H1 (cell line): ENCODE results near the gene ACTL8. TPM values are rescaled to one million over a fixed set of nuclear protein-coding genes. Genes with fewer than 3 reads are reported as not detected.

ENCODE experiments used
- CTCF ChIA-PET: fragments of 300-600 bp; sonication (Branson Sonifier 250); formaldehyde crosslinking; loops from one replicate; lab custom pipeline; 2021; ENCODE audit not compliant: partially characterized antibody; lab: Charles Lee
- POLR2A ChIA-PET: fragments of 300-600 bp; sonication (Branson Sonifier 250); formaldehyde crosslinking; loops from one replicate; lab custom pipeline; 2021; ENCODE audit warnings: inconsistent platforms; ENCODE audit not compliant: partially characterized antibody; lab: Charles Lee
- DNase-seq, 2 experiments: peaks; one replicate each; pipeline versions ENCODE4 v3.0.0 to v3.0.0-alpha.2; 2010 to 2022; ENCODE audit warnings: low spot score in 2 of 2, low read depth in 1 of 2, mixed read lengths in 1 of 2
- FAIRE-seq: peaks from 2 replicates; lab custom pipeline; 2011; peaks lifted over from hg19 to GRCh38; lab: Jason Lieb, UNC
- H2AFZ ChIP-seq: 2 replicates; pipeline ENCODE4 v1.8.1; 2012; ENCODE audit warnings: low read length, inconsistent platforms
- H2AK5ac ChIP-seq: 2 replicates; pipeline ENCODE4 v1.6.1; 2013; ENCODE audit warnings: low read depth, low read length
- H2BK120ac ChIP-seq: replicated peaks from 2 replicates; pipeline ENCODE3; 2013; ENCODE audit warnings: low read depth, low read length, inconsistent platforms
- H2BK12ac ChIP-seq: 2 replicates; pipeline ENCODE4 v1.6.1; 2013; ENCODE audit warnings: low read depth, low read length
- H2BK15ac ChIP-seq: 2 replicates; pipeline ENCODE4 v1.6.1; 2013; ENCODE audit warnings: low read length
- H2BK20ac ChIP-seq: 2 replicates; pipeline ENCODE4 v1.6.1; 2013; ENCODE audit warnings: low read length
- H2BK5ac ChIP-seq: 2 replicates; pipeline ENCODE4 v1.6.1; 2013; ENCODE audit warnings: low read depth, low read length
- H3K14ac ChIP-seq: 2 replicates; pipeline ENCODE4 v1.6.1; 2013; ENCODE audit warnings: inconsistent platforms; ENCODE audit not compliant: insufficient read length
- H3K18ac ChIP-seq: 2 replicates; pipeline ENCODE4 v1.6.1; 2013; ENCODE audit warnings: low read length; ENCODE audit errors: extremely low read depth
- H3K23ac ChIP-seq: 2 replicates; pipeline ENCODE4 v1.6.1; 2013; ENCODE audit warnings: inconsistent platforms; ENCODE audit not compliant: insufficient read length
- H3K23me2 ChIP-seq: 2 replicates; pipeline ENCODE4 v1.6.1; 2013; ENCODE audit warnings: low read depth, low read length
- H3K27ac ChIP-seq: 2 replicates; pipeline ENCODE4 v1.6.1; 2011; ENCODE audit warnings: low read depth, low read length, inconsistent platforms
- H3K27me3 ChIP-seq, 4 experiments: replicated peaks in 1 of 4; 1 replicate in 1 of 4; 2 replicates in 3 of 4; pipeline versions ENCODE4 v1.6.1 to v1.8.1; 2011 to 2013; ENCODE audit warnings: low read length in 3 of 4, mild to moderate bottlenecking in 3 of 4, inconsistent platforms in 2 of 4, mixed read lengths in 2 of 4, moderate library complexity in 1 of 4; ENCODE audit not compliant: control insufficient read depth in 3 of 4, insufficient read depth in 3 of 4; ENCODE audit errors: extremely low read depth in 1 of 4
- H3K36me3 ChIP-seq, 4 experiments: 2 replicates each; pipeline versions ENCODE4 v1.6.1 to v1.8.1; 2011 to 2013; ENCODE audit warnings: mild to moderate bottlenecking in 4 of 4, low read length in 3 of 4, moderate library complexity in 2 of 4, control low read depth in 1 of 4, inconsistent platforms in 1 of 4; ENCODE audit not compliant: insufficient read depth in 4 of 4, control insufficient read depth in 2 of 4
- H3K4ac ChIP-seq: replicated peaks from 2 replicates; pipeline ENCODE3; 2013; ENCODE audit warnings: low read length, low read depth, mixed read lengths, inconsistent platforms; ENCODE audit not compliant: insufficient read length
- H3K4me1 ChIP-seq, 4 experiments: replicated peaks in 1 of 4; 1 replicate in 1 of 4; 2 replicates in 3 of 4; pipeline versions ENCODE4 v1.6.1 to v1.8.1; 2011 to 2013; ENCODE audit warnings: low read length in 3 of 4, inconsistent platforms in 2 of 4, mixed read lengths in 1 of 4; ENCODE audit not compliant: insufficient read depth in 4 of 4, control insufficient read depth in 3 of 4
- H3K4me2 ChIP-seq, 2 experiments: 2 replicates each; pipeline versions ENCODE4 v1.6.1 to v1.8.1; 2011 to 2013; ENCODE audit warnings: low read depth in 2 of 2, low read length in 2 of 2, control low read depth in 1 of 2, inconsistent platforms in 1 of 2, mild to moderate bottlenecking in 1 of 2; ENCODE audit not compliant: insufficient read depth in 1 of 2
- H3K4me3 ChIP-seq, 4 experiments: fragments of 200-600, 300-600 bp in 1 of 4; sonication (generic), shearing (Covaris generic), sonication (Bioruptor Twin) in 1 of 4; 2 replicates each; pipeline versions ENCODE4 v1.5.1 to v1.8.1; 2011 to 2016; ENCODE audit warnings: low read length in 4 of 4, low read depth in 3 of 4, control low read depth in 2 of 4, inconsistent platforms in 2 of 4, mild to moderate bottlenecking in 2 of 4, mixed read lengths in 1 of 4, moderate library complexity in 1 of 4; ENCODE audit not compliant: insufficient read depth in 2 of 4; ENCODE audit errors: extremely low read depth in 1 of 4
- H3K56ac ChIP-seq: replicated peaks from 2 replicates; pipeline ENCODE3; 2013; ENCODE audit warnings: low read depth, mild to moderate bottlenecking, mixed read lengths, low read length, inconsistent platforms; ENCODE audit not compliant: insufficient read length
- H3K79me1 ChIP-seq: 2 replicates; pipeline ENCODE4 v1.6.1; 2013; ENCODE audit warnings: low read depth, low read length, control low read depth
- H3K79me2 ChIP-seq, 2 experiments: 2 replicates each; pipeline versions ENCODE4 v1.6.1 to v1.8.1; 2012 to 2013; ENCODE audit warnings: low read length in 2 of 2, mild to moderate bottlenecking in 2 of 2, inconsistent platforms in 1 of 2; ENCODE audit not compliant: insufficient read depth in 2 of 2, control insufficient read depth in 1 of 2
- H3K9ac ChIP-seq, 4 experiments: replicated peaks in 1 of 4; 1 replicate in 1 of 4; 2 replicates in 3 of 4; pipeline versions ENCODE4 v1.6.1 to v1.8.1; 2011 to 2013; ENCODE audit warnings: low read depth in 3 of 4, low read length in 3 of 4, control low read depth in 2 of 4, mild to moderate bottlenecking in 2 of 4, moderate library complexity in 2 of 4, inconsistent platforms in 1 of 4; ENCODE audit errors: extremely low read depth in 1 of 4
- H3K9me3 ChIP-seq, 2 experiments: 2 replicates each; pipeline versions ENCODE4 v1.6.1 to v1.8.1; 2012 to 2013; ENCODE audit warnings: mild to moderate bottlenecking in 2 of 2, moderate library complexity in 2 of 2, control low read depth in 1 of 2, inconsistent platforms in 1 of 2, low read depth in 1 of 2, low read length in 1 of 2, mixed read lengths in 1 of 2; ENCODE audit not compliant: insufficient read depth in 2 of 2
- H4K20me1 ChIP-seq, 2 experiments: replicated peaks in 1 of 2; 2 replicates each; pipeline versions ENCODE3 to v1.8.1; 2011 to 2013; ENCODE audit warnings: inconsistent platforms in 2 of 2, low read length in 2 of 2, mild to moderate bottlenecking in 1 of 2; ENCODE audit not compliant: insufficient read depth in 2 of 2, control insufficient read depth in 1 of 2
- H4K5ac ChIP-seq: 2 replicates; pipeline ENCODE4 v1.6.1; 2013; ENCODE audit warnings: low read length, low read depth, mixed read lengths, inconsistent platforms; ENCODE audit not compliant: insufficient read length
- H4K8ac ChIP-seq: 2 replicates; pipeline ENCODE4 v1.8.0; 2013; ENCODE audit warnings: mild to moderate bottlenecking, moderate library complexity, low read length, inconsistent platforms; ENCODE audit not compliant: insufficient read depth; ENCODE audit errors: extremely low read depth
- H4K91ac ChIP-seq: replicated peaks from 2 replicates; pipeline ENCODE3; 2013; ENCODE audit warnings: low read length, mixed read lengths, inconsistent platforms; ENCODE audit not compliant: insufficient read length
- BCL11A ChIP-seq, 2 experiments: IDR thresholded peaks; one replicate each; pipeline ENCODE4 v1.6.1; 2011; ENCODE audit warnings: low read depth in 2 of 2, low read length in 2 of 2, mild to moderate bottlenecking in 2 of 2
- EP300 ChIP-seq, 2 experiments: IDR thresholded peaks; 1 replicate in 1 of 2; 2 replicates in 1 of 2; pipeline ENCODE4 v1.6.1; 2011 to 2012; ENCODE audit warnings: low read depth in 2 of 2, low read length in 2 of 2, mild to moderate bottlenecking in 2 of 2, borderline replicate concordance in 1 of 2, inconsistent platforms in 1 of 2, moderate library complexity in 1 of 2
- EZH2 ChIP-seq: fragments of 200-600 bp; sonication (generic); IDR thresholded peaks from 2 replicates; pipeline ENCODE4 v1.7.1; 2012; ENCODE audit warnings: low read depth, mild to moderate bottlenecking, moderate library complexity, low read length, inconsistent platforms; ENCODE audit not compliant: severe bottlenecking
- JUND ChIP-seq: IDR thresholded peaks from 2 replicates; pipeline ENCODE4 v1.6.1; 2011; ENCODE audit warnings: mild to moderate bottlenecking, improper control_type of control experiment, low read length
- POU5F1 ChIP-seq: IDR thresholded peaks from 2 replicates; pipeline ENCODE4 v1.6.1; 2011; ENCODE audit warnings: low read depth, mild to moderate bottlenecking, low read length, moderate library complexity
- RAD21 ChIP-seq, 2 experiments: IDR thresholded peaks in 1 of 2; conservative IDR thresholded peaks in 1 of 2; 2 replicates each; pipeline ENCODE4 v1.6.1; 2011; ENCODE audit warnings: low read depth in 2 of 2, low read length in 2 of 2, improper control_type of control experiment in 1 of 2, inconsistent platforms in 1 of 2, mild to moderate bottlenecking in 1 of 2, moderate library complexity in 1 of 2
- SP1 ChIP-seq: IDR thresholded peaks from 2 replicates; pipeline ENCODE4 v1.6.1; 2011; ENCODE audit warnings: low read depth, low read length
- TEAD4 ChIP-seq: IDR thresholded peaks from 2 replicates; pipeline ENCODE4 v1.6.1; 2012; ENCODE audit warnings: low read depth, low read length, inconsistent platforms, mixed read lengths
- WGBS, 2 experiments: shearing (Covaris generic) in 1 of 2; methylation state at CpG; one replicate each; pipeline versions ENCODE4 v1.1.6 to v1.1.7; 2013 to 2015; ENCODE audit warnings: low lambda C conversion rate in 2 of 2, mixed read lengths in 2 of 2, inconsistent platforms in 1 of 2, low coverage in 1 of 2, missing lambda C conversion rate in 1 of 2; ENCODE audit not compliant: insufficient replicate concordance in 2 of 2, insufficient coverage in 1 of 2, insufficient read length in 1 of 2; ENCODE audit errors: extremely low coverage in 1 of 2, missing lambda C conversion rate in 1 of 2; 5-methylcytosine and 5-hydroxymethylcytosine counted together
- polyA plus RNA-seq, 7 experiments: library from polyadenylated mRNA; depleted of rRNA in 3 of 7; stranded (reverse) in 5 of 7; unstranded in 2 of 7; fragments of >200 nt in 5 of 7; fragments of 200-250 nt in 2 of 7; gene quantifications; 1 replicate in 5 of 7; 2 replicates in 1 of 7; 4 replicates in 1 of 7; pipeline versions ENCODE4 v1.2.1 to v1.2.3, GENCODE V29; 2011 to 2013; ENCODE audit warnings: missing spikeins in 2 of 7, mixed read lengths in 2 of 7
- total RNA-seq: library from RNA; stranded (reverse); fragmentation: NEBNext Ultra II Directional; extraction: Animal tissue kit (Norgen Biotek cat#: 25700); gene quantifications from 2 replicates; pipeline ENCODE4 v1.2.1, GENCODE V29; 2021
- TF ChIP-seq, protein P1 (sequence below): IDR thresholded peaks from 2 replicates; pipeline ENCODE4 v1.6.1; 2012; ENCODE audit warnings: inconsistent platforms
- TF ChIP-seq, protein P2 (sequence below): IDR thresholded peaks from 2 replicates; pipeline ENCODE4 v1.6.1; 2012; ENCODE audit warnings: inconsistent platforms

Gene ACTL8
- total and polyA plus RNA-seq, 2 of the 8 experiments (the other 6 are each of a cell fraction or from before 2014, with no cell fraction given), result 0.33 to 0.47 TPM

DNA sequence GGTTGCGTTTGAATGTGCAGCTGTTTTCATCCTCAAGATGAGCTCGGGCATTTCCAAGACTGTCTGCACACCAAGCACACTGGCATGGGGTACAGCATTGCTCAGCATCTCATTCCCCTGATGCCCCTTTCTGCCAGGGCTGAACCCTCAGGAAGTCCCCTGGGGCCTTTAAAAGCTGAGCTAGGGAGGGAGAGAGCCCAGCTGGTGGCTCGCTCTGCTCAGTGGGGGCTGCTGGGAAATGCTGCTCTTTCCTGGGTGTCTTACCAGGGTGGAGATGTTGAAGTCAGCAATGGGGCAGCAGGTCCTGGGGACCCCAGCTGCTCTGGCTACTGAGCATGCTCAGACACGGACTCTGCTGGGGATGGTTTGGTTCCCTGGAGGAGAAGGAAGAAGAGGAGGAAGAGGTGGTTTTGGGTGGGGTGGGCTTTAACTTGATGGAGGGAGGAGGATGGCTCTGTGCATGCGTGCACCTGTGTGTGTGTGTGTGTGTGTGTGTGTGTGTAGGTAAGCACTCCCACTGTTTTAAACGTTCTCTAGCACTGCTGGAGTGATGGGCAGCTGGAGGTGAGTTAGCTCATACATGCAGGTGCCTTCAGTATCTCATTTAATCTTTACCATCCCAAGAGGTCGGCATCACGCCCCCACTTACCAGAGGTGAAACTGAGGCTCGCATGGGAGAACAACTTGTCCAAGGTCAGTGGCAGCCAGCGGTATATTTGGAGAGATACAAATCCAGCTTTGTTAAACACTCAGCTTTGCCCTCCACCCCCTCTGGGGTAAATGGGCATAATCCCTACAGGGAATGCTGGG lies 40.9 kb downstream of the ACTL8 start:
- H3K23ac ChIP-seq, result no peak overlapping the region
- H3K4me3 ChIP-seq, result no peak overlapping the region
- H3K18ac ChIP-seq, result no peak overlapping the region
- no peak for TF ChIP-seq BCL11A (IDR thresholded peaks at IDR 0.05; ENCODE audit: low read depth in 2 of 2, low read length in 2 of 2)
- TF ChIP-seq, protein P1, sequence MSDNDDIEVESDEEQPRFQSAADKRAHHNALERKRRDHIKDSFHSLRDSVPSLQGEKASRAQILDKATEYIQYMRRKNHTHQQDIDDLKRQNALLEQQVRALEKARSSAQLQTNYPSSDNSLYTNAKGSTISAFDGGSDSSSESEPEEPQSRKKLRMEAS, result no peak
- TF ChIP-seq EZH2, result no peak
- TF ChIP-seq RAD21 (IDR thresholded peaks at IDR 0.05 in 1 of 2, conservative IDR thresholded peaks at IDR 0.05 in 1 of 2; ENCODE audit: low read depth in 2 of 2, low read length in 2 of 2), result no peak
- TF ChIP-seq POU5F1, result no peak
- no peak for TF ChIP-seq TEAD4
- no peak for TF ChIP-seq SP1
- no peak for TF ChIP-seq EP300 (IDR thresholded peaks at IDR 0.05; ENCODE audit: borderline replicate concordance in 1 of 2, low read depth in 2 of 2, low read length in 2 of 2)
- TF ChIP-seq JUND, result no peak
- TF ChIP-seq, protein P2, sequence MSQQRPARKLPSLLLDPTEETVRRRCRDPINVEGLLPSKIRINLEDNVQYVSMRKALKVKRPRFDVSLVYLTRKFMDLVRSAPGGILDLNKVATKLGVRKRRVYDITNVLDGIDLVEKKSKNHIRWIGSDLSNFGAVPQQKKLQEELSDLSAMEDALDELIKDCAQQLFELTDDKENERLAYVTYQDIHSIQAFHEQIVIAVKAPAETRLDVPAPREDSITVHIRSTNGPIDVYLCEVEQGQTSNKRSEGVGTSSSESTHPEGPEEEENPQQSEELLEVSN, result no peak
- WGBS, 2 experiments, result 93% methylated on average over 10 of the region's 10 CpGs; no CpG with 5 or more reads in 1 of the 2 experiments
- H4K20me1 ChIP-seq, result no peaks in the 10 kb centered on the region
- no peak overlapping the region for H3K4ac ChIP-seq
- ChIA-PET CTCF (interaction anchor here (0.9 to 3.0 kb wide), 11 partner anchors 12 to 355 kb away, joined by 3 to 11 read pairs (median 3); no protein-coding TSS in a partner anchor), POLR2A (no interaction called here)
- no peak overlapping the region for H4K8ac ChIP-seq
- no peak overlapping the region for H2BK5ac ChIP-seq
- H3K79me2 ChIP-seq, result no peaks in the 10 kb centered on the region
- no peak overlapping the region for H2AK5ac ChIP-seq
- H4K5ac ChIP-seq, result no peak overlapping the region
- no peak overlapping the region for H2BK120ac ChIP-seq
- no peak overlapping the region for H2BK20ac ChIP-seq
- FAIRE-seq (no peak), DNase-seq (no peak)
- no peaks in the 10 kb centered on the region; a peak in 1 of 7 replicates for H3K27me3 ChIP-seq
- H2BK15ac ChIP-seq, result no peak overlapping the region
- no peaks in the 10 kb centered on the region for H3K23me2 ChIP-seq
- no peak overlapping the region for H3K27ac ChIP-seq
- H3K14ac ChIP-seq, result no peak overlapping the region
- no peak overlapping the region for H3K9ac ChIP-seq
- no peaks in the 10 kb centered on the region for H3K9me3 ChIP-seq
- no peak overlapping the region for H2BK12ac ChIP-seq
- H3K56ac ChIP-seq, result no peak overlapping the region
- no peaks in the 10 kb centered on the region for H3K4me1 ChIP-seq
- no peak overlapping the region for H2AFZ ChIP-seq
- no peak overlapping the region for H3K4me2 ChIP-seq
- no peak overlapping the region for H4K91ac ChIP-seq
- H3K36me3 ChIP-seq, result no peaks in the 10 kb centered on the region
- H3K79me1 ChIP-seq, result no peaks in the 10 kb centered on the region; the same call in 1 of the 2 replicates
